ENCODE results near the gene PIK3R6. TPM values are rescaled to one million over a fixed set of nuclear protein-coding genes. Genes with fewer than 3 reads are reported as not detected.
A peak's percentile ranks its signal among the peaks of the same experiment; 100 is the strongest.
"Not testable (repeated sequence)": the region's sequence is repeated elsewhere in the genome, so short reads cannot be mapped to it uniquely, and the experiment has no call there.

The PIK3R6 gene
- polyA plus RNA-seq, 4 donors: 0.97 to 1.8 (median 1.4) TPM

- peak; percentile 44 to 55 (median 47) for DNase-seq (ENCODE audit: low read depth in 4 of 4, low spot score in 3 of 4)
Observed at GRCh38 chr17:8894673-8895578, 27.5 kb upstream of the PIK3R6 start.

DNA sequence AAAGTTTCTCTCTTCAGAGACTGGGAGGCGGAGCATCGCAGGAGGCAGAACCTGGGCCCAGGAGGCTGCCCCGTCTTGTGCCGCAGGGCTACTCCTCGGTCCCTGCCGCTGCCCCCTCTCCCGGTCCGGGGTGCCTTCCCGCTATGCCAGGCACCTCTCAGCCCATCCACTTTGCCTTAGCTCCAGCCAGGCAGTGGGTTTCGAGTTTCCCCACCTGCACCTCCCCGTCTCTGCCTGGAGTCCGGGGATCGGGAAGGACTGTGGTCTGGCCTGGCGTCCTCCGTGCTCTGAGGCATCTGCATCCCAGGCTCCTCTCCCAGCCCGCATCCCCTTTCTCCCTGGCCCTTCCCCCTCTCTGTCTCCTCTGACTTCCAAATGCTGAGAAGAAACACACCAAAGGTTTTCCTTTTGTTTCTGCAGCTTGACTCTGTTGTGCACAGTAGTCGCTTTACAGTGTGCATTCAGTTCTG is 26.8 kb upstream of the PIK3R6 start:
- no peak for DNase-seq (ENCODE audit: low read depth in 4 of 4, low spot score in 3 of 4)

GRCh38 chr17:8893621-8894201 is 26.2 kb upstream of the PIK3R6 start:
- DNase-seq (ENCODE audit: low read depth in 4 of 4, low spot score in 3 of 4): no peak

DNA sequence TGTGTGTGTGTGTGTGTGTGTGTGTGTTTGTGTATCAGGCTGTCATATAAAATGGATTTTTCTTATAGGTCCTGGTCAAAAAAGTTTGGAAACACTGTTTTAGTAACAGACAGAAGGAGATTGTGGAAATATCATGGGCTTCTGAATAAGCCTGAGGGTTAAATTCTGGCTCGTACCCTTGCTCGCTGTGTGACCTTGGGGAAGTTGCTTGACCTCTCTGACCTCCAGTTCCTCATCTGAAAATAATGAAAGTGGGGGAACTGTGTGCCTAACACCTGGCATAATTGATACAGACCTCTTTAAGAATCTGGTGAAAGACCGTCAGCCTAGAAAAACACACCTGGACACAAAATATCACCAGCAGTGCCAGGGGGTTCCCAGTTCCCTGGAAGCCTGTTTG is 25.6 kb upstream of the PIK3R6 start:
- no peak for DNase-seq (ENCODE audit: low read depth in 4 of 4, low spot score in 3 of 4)

GRCh38 chr17:8892338-8892690 is 24.8 kb upstream of the PIK3R6 start:
- no peak for DNase-seq (ENCODE audit: low read depth in 4 of 4, low spot score in 3 of 4)

DNA sequence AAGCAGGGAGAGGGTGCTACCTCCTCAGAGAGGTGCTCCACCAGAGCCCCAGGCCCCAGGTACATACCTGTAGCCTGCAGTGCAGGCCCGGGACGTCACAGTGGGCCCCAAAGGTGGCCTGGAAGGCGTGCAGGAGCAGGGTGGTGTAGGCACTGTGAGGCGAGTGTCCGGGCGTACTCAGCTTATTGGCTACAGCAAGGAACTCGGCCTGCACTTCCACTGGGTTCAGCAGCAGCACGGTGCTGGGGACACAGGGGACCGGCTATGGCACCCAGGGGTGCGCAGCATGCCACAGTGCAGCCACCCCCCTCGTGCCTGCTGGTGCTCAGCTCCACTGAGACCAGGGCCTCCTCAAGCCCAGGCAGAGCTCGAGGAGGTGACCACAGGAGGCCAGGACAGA is 23.2 kb upstream of the PIK3R6 start:
- no peak for DNase-seq (ENCODE audit: low read depth in 4 of 4, low spot score in 3 of 4)

DNA sequence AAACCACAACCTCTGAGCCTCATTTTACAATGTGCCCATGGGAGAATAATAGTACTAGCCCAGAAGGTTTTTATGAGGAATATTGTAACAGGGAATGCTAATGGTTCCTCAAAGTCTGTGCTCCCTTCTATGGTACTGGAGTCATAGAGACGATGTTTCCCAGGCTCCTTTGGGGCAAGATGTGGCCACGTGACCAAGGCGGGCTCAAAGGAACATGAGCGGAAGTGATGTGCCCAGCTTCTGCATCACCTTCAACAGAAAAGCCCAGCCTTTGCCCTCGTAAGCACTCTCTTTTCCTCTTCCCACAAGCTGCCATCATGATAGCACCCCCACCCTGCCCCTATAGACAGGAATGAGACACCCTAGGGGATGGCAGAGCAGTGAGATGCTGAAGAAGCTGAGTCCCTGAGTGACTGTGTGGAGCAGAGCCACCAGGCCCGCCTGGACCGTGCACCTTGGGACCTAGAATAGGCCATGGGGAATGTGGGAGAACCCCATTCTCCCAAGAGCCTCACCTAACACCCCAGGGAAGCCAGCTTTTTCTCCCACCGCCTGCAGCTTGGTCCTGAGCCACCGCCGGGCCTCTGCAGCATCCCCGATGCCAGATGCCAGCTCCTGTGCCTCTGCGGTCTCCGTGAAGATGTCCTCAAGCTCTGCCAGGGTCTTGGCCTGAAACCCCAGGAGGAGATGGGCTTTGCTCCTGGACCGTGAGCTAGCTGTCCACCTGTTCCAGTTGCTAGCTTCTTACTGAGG is 22.2 kb upstream of the PIK3R6 start:
- DNase-seq (ENCODE audit: low read depth in 4 of 4, low spot score in 3 of 4): no peak

DNA sequence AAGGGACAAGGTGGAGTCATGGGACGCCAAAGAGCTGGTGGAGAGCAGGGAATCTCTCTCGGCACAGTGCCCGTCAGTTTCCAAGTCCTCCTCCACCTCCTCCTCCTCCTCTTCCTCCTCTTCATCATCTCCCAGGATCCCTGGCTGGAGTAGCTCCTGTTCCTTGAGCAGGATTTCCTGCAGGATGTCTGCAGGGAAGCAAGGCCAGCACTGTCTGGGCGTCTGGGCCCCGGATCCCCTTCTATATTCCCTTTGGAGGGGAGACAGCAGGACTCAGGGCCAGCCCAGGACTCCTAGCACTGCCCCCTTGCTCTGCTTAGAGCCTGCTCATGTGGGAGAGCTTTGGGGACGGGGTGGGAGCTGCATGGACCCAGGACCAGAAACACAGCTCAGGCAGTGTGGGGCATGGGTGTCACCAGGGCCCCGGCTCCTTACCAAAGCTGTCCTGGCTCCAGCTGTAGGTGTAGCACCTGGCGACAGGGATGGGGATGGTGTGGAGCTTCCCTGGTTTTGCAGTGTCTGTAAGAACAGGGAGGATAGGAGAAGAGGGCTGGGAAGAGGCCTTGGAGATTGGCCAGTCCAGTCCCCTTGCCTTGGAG is 21.3 kb upstream of the PIK3R6 start:
- DNase-seq (ENCODE audit: low read depth in 4 of 4, low spot score in 3 of 4): no peak

- peak in 3 of 4 donors; percentile 23 to 33 (median 31) for DNase-seq (ENCODE audit: low read depth in 4 of 4, low spot score in 3 of 4)
Observed at GRCh38 chr17:8887834-8888703, 20.6 kb upstream of the PIK3R6 start.

GRCh38 chr17:8887301-8887700 is 19.8 kb upstream of the PIK3R6 start:
- DNase-seq (ENCODE audit: low read depth in 4 of 4, low spot score in 3 of 4): no peak

- DNase-seq (ENCODE audit: low read depth in 4 of 4, low spot score in 3 of 4): no peak
Observed at GRCh38 chr17:8885967-8886684, 18.7 kb upstream of the PIK3R6 start.

DNA sequence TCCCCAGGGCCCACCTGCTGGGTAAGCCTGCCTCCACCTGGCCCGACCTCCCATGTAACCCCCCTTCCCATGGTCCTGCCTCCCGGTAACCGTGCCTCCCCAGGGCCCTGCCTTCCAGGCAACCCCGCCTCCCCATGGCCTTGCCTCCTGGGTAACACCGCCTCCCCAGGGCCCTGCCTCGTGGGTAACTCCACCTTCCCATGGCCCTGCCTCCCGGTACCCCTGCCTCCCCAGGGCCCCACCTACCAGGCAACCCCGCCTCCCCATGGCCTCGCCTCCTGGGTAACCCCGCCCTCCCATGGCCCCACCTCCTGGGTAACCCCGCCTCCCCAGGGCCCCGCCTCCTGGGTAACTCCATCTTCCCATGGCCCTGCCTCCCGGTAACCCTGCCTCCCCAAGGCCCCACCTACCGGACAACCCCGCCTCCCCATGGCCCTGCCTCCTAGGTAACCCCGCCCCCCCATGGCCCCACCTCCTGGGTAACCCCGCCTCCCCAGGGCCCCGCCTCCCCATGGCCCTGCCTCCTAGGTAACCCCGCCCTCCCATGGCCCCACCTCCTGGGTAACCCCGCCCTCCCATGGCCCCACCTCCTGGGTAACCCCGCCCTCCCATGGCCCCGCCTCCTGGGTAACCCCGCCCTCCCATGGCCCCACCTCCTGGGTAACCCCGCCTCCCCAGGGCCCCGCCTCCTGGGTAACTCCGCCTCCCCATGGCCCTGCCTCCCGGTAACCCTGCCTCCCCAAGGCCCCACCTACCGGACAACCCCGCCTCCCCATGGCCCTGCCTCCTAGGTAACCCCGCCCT is 17.9 kb upstream of the PIK3R6 start:
- not testable (repeated sequence) for DNase-seq (ENCODE audit: low read depth in 4 of 4, low spot score in 3 of 4)

DNA sequence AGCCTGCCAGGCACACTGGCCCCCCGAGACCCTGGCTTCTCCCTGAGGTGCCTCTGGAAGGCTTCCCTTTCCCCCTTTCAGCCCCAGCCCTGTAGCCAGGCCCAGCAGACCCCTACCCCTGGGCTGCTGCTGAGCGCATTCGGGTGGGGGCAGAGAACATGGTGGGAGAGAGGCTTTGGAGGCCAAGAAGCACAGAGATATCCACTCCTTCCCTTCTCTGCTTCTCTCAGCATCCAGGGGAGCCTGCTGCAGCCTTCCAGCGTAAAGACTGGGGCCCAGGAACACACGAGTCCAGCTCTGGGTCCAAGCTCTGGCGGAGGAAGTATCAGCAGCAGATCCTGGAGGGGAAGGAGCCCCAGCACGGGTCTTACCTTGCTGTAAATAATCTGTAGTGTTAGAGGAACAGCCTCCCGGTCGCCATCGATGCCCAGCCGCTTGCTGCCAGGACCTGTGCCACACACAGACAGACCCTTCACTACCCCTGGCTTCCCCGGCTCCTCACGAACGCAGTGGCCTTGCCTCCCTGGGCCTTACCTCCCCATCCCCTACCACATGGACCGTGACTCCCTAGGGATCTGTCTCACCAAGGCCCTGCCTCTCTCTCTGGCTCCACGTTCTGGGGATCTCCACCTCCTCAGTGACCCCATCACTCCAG is 17.0 kb upstream of the PIK3R6 start:
- DNase-seq (ENCODE audit: low read depth in 4 of 4, low spot score in 3 of 4): no peak

- no peak for DNase-seq (ENCODE audit: low read depth in 4 of 4, low spot score in 3 of 4)
Observed at GRCh38 chr17:8883353-8883752, 15.9 kb upstream of the PIK3R6 start.

GRCh38 chr17:8881606-8882005 is 14.1 kb upstream of the PIK3R6 start:
- DNase-seq (ENCODE audit: low read depth in 4 of 4, low spot score in 3 of 4): no peak

DNA sequence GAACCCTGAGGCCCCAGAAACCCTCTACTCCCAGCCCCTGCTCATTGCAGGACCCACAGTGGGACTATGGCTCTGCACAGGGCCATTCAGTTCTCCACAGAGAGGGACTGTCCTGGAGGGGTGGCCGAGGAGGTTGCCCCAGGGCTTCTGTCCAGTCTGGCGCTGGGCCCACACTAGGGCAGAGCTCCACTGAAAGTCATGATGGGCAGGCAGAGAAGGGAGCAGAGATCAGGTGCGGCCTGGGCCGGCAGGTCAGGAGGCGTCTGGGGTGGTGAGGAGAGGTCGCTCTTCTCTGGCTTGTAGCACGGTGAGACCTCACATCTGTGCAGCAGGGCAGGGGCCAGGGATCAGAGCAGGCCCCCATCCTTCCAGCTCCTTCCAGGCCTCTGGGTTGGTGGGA is 13.0 kb upstream of the PIK3R6 start:
- DNase-seq (ENCODE audit: low read depth in 4 of 4, low spot score in 3 of 4): no peak

DNA sequence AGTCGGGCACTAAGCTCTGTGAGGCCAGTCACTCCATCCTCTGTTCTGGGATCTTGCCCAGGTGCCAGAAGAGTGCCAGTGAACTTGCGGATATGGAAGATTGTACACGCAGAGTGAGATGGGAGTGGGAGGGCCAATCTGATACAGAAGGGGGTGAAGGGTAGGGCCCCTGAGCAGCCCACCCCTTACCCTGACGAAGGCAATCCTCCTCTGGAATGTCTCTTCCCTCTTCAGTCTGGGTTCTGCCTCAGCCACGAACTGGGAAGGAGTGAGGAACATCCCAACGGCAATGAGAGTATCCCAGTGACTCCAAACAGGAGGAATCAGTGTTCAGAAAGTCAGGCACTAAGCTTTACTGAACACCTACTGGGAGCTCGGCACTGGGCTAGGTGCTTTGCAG is 11.9 kb upstream of the PIK3R6 start:
- no peak for DNase-seq (ENCODE audit: low read depth in 4 of 4, low spot score in 3 of 4)

GRCh38 chr17:8877984-8878383 is 10.5 kb upstream of the PIK3R6 start:
- DNase-seq (ENCODE audit: low read depth in 4 of 4, low spot score in 3 of 4): no peak

Data from right renal pelvis (tissue), 4 donors.